Stimulated activated naive CD8-positive, alpha-beta T cell treated with anti-CD3 and anti-CD28 coated beads, Interleukin-15, Interleukin-2, amounts not matched to agents 100 U/mL and 50 U/mL, for 24 hours (primary cell): Measurements from ENCODE around the gene INS.
"Not testable (repeated sequence)": the region's sequence is repeated elsewhere in the genome, so short reads cannot be mapped to it uniquely, and the experiment has no call there.

Source experiments
- ATAC-seq: fragments of 150-1000 bp; cut with Tn5 transposase; one replicate; pipeline ENCODE4 v1.10.0; 2021
- DNase-seq: peaks from one replicate; pipeline ENCODE4 v3.0.0; 2021

The INS gene

DNA sequence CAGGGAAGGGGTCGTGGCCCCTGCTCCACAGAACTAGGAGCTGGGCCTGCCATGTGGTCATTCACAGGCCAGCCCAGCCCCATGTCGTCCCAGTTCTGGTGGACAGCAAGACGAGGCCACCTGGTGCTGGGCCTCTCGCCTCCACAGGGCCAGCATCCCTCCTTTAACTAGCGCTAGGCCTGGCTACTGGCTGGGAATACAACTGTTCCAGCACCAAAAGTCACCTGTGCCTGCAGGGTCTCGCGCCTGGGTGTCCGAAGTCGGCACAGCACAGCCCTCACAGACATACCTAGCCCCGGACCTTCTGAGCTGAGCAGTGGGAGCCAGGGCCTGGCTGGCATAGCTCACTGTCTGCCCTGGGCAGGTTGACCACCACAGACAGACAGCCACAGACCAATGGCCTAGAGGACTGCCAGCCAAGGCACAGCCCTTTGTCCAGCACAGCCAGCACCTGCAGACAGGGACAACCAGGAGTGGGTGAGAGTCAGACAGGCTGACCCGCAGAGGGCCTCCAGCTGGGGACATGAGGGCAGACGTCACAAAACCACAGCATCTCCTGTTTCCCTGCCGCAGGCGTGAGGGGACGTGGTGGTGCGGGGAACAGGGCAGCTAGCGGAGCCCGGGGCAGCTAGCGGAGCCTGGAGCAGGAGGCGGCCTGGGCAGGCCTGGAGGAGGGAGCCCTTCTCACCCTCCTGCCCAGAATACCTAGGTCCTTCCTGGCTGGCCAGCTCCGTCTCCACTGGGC lies 37.8 kb upstream of the INS start:
- ATAC-seq (no peak), DNase-seq (no peak)

DNA sequence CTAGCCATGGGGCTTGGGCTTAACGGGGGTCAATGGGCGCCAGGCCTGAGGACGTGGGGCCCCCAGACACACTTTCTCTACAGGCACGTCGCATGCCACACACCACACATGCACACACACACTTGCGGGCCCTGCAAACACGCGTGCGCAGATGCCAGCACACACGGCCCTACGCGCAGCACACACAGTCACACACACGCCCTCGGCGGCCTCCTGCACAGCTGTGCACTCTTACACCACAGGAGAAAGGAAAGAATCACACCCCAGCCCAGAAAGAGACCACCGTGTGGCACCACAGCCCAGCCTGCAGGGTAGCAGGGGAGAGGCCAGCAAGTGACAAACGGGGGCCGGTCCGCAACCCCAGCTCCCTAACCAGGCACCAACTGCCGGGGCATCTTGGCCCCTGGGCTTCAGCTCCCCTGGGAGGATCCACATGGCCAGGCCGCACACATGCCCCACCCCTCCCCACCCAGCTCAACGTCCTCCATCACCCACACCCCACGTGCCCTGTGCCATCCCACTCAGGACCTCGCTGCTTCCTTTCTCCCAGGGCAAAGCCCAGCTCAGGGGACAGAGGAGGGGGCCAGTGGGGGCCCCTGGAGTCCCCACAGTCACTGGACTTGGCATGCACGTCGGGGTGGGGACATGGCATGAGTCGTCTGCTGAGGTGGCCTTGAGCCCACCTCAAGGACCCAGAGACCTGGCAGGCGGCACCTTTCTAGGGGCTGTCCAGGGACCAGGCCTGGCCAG lies 36.9 kb upstream of the INS start:
- ATAC-seq (no peak), DNase-seq (no peak)

DNA sequence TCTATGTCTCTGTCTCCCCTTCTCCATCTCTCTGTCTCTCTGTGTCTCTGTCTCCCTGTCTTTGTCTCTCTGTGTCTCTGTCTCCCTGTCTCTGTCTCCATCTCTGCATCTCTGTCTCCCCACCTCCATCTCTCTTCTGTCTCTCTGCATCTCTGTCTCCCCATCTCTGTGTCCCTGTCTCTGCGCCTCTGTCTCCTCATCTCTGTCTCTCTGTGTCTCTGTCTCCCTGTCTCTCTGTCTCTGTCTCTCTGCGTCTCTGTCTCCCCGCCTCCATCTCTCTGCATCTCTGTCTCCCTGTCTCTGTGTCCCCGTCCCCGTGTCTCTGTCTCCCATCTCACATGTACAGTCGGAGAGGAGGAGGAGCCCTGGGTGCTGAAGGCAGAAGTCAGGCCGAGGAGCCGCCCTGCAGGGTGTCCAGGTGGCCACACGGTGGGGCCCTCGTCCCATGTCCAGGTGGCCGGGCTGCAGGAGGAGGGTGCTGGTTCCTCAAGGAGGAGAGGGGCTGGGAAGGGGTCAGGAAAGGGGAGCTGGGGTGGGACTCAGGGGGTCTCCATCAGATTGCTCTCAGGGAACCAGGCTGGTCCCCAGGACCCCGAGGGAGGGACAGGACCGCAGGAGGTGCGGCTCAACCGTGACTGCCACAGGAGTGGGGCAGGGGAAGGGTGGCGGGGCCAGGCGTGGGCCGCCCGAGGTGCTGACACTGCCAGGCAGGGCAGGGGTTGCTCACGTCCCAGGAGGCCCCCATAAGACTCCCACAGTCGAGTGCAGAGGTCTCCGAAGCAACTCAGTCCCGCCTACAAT lies 36.2 kb upstream of the INS start:
- DNase-seq, result peak; percentile 80
- ATAC-seq, result peak; percentile 80

DNA sequence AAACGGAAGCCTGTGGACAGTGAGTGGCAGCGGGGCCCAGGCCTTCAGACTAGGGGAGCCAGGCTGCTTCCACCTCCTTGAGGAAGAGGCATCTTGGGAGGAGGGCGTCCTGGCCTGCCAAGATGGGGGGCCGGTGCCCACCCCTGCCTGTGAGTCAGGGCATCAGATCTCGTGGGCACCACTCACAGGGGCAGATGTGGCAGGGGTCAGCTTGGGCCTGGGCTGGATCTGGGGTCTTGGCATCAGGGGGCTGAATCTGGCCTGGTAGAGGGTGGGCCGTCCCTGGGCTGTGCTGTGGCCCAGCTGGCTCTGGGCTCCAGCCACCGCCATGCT lies 34.7 kb upstream of the INS start:
- ATAC-seq (no peak), DNase-seq (no peak)

DNA sequence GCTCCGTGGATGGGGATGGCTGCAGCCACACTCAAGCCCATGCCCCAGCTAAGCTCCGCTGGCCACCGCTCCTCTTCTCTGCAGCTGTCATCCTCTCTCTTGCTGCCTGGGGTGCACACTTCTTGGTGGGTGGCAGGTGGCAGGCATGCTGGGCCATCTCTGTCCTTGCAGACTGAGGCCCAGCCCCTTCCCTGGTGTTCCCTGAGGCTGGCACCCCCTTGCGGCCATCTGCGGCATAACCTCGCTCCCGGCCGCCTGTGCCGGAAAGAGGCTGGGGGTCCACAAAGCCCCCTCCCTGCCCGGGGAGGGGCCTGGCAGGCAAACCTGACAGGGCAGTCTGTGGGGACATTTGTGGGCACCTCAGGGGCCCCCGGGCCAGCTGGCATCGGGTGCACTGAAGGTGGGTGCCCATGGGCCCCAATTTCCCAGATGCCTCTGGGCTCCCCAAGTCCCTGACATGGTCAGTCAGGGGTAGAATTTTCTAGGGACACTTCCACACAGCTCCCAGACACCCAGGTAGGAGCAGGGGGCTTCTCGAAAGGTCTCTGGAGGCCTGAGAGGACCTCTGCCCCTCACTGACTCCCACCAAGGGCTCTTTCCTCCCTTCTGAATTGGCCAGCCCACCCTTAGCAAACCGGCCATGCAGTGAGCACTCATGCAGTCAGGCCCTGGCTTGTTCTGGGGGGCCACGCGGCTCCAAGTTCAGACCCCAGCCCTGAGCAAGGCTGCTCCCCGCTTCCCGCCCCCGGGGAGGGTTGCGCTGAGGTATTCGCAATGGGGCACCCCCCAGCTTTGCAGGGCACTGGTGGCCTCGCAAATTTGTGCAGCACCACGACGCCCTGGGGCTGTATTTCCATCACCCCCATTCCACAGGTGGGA lies 34.1 kb upstream of the INS start:
- DNase-seq, result peak; percentile 73
- ATAC-seq, result no peak

DNA sequence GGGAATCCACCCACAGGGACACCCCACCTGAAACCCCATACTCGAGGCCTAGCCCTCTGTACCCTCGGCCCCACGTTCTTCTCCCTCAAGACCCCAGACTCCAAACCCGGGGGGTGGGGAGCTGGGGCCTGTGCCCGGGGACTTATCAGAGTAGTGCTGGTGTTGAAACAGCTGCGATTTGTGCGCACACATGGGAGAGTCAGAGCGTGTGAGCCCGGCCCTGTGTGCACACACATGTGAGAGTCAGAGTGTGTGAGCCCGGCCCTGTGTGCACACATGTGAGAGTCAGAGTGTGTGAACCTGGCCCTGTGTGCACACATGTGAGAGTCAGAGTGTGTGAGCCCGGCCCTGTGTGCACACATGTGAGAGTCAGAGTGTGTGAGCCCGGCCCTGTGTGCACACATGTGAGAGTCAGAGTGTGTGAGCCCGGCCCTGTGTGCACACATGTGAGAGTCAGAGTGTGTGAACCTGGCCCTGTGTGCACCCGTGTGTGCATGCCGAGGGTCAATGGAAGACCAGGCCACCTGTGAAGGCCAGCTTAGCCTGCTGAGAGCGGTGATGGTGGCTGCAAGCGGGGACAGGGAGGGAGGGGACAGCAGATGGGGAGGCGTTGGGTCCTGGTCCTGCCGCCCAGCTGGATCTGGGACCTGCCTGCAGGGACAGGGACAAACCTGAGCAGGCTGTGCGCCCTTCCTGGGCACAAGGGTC lies 33.0 kb upstream of the INS start:
- DNase-seq, ATAC-seq: not testable (repeated sequence)

DNA sequence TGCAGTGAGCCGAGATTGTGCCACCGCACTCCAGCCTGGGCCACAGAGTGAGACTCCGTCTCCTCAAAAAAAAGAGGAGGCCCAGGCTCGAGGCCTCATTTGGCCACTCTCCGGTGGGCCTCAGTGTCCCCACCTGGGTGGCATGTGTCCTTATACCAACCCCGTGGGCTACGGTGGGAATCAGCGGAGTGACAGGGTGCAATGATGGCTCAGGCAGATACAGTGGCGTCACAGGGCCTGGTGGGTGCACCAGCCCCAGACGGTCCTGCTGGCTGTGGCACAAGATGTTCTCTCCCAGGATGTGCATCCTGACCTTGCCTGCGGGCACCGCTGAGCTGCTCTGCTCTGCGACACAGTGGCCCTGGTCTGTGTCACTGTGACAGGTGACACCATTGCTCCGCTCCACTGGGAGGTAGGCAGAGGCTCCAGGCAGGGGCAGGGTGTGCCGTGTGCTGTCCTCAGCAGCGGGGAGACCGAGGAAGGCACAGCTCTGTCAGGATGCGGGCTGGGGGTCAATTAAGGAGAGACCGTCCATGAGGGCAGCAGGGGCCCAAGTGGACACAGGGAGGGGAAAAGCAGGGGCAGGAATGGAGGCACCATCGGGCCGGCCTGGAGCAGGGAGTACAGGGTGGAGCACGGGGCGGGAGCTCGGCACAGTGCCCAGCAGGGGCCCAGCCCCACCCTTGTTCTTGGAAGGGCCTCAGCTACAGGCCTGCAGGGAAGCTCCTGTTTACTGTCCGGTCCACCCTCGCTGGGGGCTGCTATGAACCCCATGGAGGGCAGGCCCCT lies 32.3 kb upstream of the INS start:
- ATAC-seq (no peak), DNase-seq (no peak)

DNA sequence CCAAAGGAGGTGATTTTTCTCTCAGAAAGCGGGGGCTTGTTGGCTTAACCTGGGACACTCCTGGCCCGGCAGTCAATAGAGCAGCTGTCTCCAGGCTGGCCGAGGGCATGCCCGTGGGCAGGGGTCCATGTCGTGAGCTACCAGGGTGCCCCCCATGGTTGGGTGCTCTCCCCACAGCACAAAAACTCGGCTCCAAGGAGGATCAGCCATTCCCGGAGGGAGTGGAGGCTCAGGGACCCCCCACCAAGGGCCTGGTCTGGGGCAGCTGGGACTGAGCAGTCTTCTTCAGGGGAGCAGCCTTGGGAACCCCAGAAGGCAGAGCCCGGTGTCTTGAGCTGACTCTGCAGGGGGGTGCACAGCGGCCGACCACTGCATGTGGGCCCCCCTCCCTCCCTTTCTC lies 31.4 kb upstream of the INS start:
- ATAC-seq, result no peak
- no peak for DNase-seq

DNA sequence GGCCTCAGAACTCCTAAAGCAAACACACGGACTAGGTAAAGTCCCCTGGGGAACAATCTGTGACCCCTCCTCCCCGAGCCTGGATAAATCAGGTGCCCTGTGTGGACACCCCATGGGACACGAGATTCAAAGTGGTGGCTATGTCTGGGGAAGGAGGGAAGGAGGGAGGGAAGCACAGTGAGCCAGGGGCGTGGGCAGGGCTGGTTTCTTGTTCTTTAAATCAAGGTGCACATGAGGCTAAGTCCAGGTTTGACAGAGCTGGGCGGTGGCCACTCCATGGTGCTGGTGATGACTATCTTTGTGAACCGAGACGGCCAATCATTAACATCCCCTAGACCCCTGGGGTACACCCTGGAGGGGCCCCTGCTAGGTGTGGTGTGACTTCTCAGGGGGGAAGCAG lies 30.9 kb upstream of the INS start:
- DNase-seq (no peak), ATAC-seq (no peak)

DNA sequence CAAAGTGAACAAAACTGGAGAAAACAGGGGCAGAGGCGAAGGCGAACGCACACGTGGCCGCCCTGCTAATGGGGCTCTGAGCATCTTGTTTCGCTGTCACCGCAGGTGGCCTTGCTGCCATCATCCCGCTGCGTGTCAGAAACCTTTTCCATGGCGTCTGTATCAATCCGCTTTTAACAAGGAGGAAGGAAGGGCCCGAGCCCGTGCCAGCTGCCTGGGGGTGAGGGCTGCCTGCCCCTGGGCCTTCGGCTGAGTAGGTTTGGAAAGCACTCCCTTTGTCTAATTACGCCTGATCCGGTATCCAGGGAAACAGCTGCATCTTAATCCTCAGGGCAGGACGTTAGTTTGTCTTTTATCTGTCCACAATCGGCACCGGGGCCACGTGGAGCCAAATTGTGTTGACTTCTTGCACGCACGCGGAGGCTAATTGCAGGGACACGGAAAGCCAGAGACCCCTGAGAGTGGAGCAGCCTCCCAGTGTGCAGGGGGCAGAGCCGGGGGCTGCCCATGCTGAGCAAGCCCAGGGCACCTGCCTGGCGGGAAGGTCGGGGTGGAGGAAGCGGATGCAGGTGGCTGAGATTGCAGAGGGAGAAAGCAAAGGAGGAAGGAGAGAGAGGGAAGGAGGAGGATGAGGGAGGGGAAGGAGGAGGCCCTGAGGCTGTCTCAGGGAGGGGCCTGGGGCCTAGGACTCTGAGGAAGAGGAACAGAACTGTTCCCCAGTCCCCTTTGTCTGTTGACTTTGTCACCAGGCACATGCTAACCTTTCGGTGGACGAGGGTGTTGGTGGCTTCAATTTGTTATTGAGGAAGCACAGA lies 29.9 kb upstream of the INS start:
- DNase-seq (no peak), ATAC-seq (no peak)

DNA sequence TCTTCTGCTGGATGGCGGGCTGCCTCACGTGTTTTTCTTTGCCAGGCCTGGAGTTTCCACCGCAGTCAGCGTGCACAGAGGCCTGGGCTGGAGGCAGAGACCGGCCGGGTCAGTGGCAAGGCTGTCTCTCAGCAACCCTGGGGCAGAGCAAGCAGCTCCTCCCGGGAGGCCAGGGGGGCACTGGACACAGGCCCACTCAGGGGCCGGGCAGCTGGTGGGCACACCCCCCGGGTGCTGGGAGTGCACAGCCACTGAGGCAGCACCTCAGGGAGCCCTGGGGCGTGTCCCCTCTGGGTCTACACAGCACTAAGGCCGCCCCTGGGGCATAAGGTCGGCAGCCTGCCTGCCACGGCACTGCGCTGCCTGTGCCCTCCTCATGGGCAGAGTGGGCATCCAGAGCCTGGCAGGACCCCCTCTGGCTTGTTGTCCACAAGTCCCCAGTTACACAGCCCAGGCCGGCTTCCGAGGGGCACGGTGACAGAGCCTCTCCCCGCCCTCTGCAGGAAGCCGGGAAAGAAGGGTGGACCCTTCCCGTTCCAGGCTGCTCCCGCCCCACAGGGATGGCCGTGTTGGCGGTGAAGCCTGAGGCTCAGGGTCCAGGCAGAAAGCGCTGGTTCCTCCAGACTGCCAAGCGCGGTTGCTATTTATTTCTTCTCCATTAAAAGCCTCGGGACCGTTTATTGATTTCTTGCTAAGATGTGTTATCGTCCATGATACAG lies 29.1 kb upstream of the INS start:
- ATAC-seq, result no peak
- DNase-seq, result no peak

DNA sequence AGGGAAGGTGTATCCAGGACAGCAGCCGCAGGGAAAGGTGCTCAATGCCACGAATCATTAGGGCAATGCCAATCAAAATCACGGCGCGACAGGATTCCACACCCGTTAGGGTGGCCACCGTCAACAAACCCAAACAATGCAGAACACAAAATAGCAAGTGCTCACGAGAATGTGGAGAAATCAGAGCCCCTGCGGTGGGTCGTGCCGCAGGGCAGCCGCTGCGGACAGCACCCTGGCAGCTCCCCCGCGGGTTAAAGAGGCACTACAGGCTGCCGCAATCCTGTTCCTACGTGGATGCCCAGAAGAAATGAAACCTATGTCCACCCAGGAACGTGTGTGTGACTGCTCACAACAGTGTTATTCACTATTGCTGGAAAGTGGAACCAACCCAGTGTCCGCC lies 27.7 kb upstream of the INS start:
- ATAC-seq (no peak), DNase-seq (no peak)

DNA sequence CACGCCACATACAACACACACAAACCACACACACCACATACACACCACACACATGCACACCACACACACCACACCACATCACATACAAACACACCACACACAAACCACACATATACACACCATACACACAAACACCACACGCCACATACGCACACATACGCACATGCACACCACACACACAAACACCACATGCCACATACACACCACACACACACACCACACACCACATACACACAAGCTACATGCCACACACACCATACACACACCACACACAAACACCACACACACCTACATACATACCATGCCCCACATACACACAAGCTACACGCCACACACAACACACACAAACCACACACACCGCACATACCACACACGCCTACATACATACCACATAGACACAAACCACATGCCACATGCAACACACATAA lies 26.3 kb upstream of the INS start:
- DNase-seq (no peak), ATAC-seq (no peak)

DNA sequence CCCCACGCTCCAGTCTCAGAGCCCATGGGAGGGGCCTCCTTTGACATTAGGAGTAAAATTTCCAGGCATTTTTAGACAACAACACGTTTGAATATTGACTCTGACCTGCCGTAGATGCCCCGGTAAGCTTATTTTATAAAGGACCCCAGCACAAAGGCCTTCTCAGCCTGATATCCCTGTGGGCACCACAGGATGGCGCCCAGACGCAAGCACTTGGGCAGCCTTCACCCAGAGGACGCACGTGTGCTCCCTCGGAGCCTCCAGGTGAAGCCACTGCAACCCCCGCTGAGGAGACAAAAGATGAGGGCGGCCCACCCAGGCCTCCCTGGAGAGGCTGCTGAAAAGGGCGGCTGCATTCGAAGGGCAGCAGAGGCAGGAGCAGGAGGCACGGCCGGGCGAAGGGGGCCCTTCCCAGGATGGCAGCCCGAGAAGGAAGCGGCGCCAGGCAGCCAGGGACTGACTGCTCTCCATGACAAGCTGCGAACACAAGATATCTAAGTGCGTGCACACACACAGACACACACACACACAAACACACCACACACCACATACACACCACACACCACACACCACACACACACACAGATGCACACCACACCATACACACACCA lies 25.8 kb upstream of the INS start:
- ATAC-seq (peak; percentile 61), DNase-seq (peak; percentile 60)

DNA sequence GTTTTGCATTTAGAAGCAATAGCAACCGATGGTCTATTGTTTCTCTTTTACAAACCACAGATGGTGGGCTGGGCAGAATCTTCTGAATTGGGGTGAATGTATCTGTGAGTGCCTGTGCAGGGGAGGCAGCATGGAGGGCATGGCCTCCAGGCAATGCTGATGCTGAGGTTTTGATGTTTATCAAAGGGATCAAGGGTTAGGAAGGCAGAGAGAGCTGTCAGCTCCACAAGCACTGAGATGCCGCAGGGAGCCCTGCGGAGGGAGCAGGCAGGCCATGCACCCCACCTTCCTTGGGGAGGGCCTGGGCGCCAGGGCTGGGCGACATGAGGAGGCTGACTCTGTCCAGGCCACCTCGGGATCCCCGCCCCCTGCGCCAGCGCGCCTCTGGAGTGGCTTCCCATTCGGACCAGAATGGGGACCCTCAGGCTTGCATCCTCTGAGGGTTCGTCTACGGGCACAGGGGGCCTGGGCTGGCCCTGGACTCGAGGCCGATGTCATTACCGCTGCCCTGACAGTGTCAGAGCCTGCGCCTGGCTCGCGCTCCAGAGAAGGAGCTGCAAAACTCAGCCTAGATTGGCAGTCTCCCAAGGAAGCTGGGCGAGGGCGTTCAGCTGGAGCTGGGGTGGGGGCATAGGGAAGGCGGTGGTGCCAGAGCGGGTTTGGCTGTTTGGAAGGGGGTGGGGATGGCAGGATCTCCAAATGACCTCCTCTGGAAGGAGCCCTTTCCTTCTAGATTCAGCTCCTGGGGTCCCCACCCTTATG lies 24.5 kb upstream of the INS start:
- ATAC-seq (no peak), DNase-seq (no peak)

DNA sequence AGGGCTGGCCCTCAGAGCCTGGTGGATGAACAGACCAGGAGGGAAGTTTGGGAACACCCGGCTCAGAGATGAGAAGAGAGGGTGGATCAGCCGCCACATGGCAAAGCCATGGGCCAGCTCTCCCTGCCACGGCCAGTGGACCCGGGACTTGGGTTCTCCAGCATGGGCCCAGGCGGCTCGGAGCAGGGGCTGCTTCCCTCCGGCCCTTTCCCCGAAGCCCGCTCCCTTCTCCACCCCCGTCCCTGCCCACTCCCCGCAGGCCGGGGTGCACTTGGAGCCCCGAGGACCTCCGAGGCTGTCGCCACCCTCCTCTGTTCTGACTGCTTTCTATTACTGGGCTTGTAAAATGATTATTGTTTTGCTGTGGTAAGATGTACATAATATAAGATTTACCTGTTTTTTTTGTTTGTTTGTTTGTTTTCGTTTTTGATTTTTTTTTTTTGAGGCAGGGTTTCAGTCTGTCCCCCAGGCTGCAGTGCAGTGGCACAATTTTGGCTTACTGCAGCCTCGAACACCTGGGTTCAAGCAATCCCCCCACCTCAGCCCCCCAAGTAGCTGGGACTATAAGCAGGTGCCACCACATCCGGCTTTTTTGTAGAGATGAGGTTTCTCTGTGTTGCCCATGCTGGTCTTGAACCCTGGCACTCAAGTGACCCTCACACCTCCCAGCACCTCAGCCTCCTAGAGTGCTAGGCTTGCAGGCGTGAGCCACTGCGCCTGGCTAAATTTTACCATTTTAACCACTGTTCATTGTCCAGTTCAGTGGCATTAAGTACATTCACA lies 21.9 kb upstream of the INS start:
- DNase-seq (no peak), ATAC-seq (no peak)

DNA sequence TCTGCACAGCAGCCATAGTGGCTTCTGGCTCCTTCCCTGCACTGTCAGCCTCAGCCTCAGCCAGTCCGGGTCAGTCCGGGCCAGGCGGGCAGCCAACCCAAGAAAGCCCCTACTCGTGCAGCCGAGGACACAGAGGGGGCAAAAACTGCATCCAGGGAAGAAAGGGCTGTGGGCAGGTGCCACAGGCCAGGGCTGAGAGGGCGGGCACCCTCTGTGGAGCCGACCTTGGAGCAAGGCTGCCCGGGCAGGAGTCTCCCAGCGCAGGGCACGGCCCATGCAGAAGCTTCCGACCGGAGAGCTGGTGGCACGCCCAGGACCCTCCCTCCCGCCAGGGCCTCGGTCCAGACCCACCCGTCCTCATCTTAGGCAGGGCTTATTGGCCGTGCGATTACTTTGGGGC lies 21.1 kb upstream of the INS start:
- no peak for DNase-seq
- no peak for ATAC-seq
